Uterus (tissue), 2 donors: ENCODE results near the gene OCA2.

ENCODE experiments used
- CTCF ChIP-seq, 4 experiments: fragments of 200-600 bp in 2 of 4; fragments of 450-650 bp in 2 of 4; sonication (generic) in 2 of 4; IDR thresholded peaks; one replicate each; pipeline ENCODE4 v1.5.1; 2016 to 2019; ENCODE audit warnings: antibody characterized with exemption in 4 of 4, mild to moderate bottlenecking in 2 of 4, moderate library complexity in 1 of 4
- POLR2A ChIP-seq, 2 donors: fragments of 450-650 bp; IDR thresholded peaks; one replicate each; pipeline ENCODE4 v1.6.1; 2016; ENCODE audit warnings: antibody characterized with exemption in 2 of 2, mild to moderate bottlenecking in 1 of 2, moderate library complexity in 1 of 2

- no peak for TF ChIP-seq CTCF (IDR thresholded peaks at IDR 0.05)
- TF ChIP-seq POLR2A (IDR thresholded peaks at IDR 0.05), result no peak
Observed at GRCh38 chr15:27951191-27951890, 147.8 kb downstream of the OCA2 start.
